Measurements from ENCODE around the gene NUP62. TPM values are rescaled to one million over a fixed set of nuclear protein-coding genes. Genes with fewer than 3 reads are reported as not detected.

The NUP62 gene
- total and polyA plus RNA-seq, 4 donors = 16.2 to 45.9 (median 38.0) TPM

- peak; percentile 48 to 61 (median 57) for DNase-seq
- Histone ChIP-seq H3K36me3 (ENCODE audit: control insufficient read depth in 4 of 4, insufficient read depth in 4 of 4, low read length in 4 of 4) (no peaks in the 10 kb centered on the region), H3K4me1 (ENCODE audit: control insufficient read depth in 5 of 5, insufficient read depth in 5 of 5, low read length in 5 of 5) (peaks cover 0 to 47% (median 13%) of the 10 kb centered on the region in 5 donors), H3K4me3 (no peak overlapping the region), H3K27me3 (ENCODE audit: control insufficient read depth in 3 of 3, insufficient read depth in 3 of 3, low read length in 2 of 3) (no peaks in the 10 kb centered on the region), H3K9ac (ENCODE audit: insufficient read depth in 1 of 2, low read length in 2 of 2) (no peak overlapping the region), H3K9me3 (ENCODE audit: control insufficient read depth in 4 of 4, insufficient read depth in 3 of 4, low read length in 3 of 4) (no peaks in the 10 kb centered on the region), H3K27ac (ENCODE audit: low read depth in 1 of 2, low read length in 1 of 2) (no peak overlapping the region)
- ATAC-seq (ENCODE audit: insufficient read depth, low FRiP score) = no peak
- TF ChIP-seq CTCF (IDR thresholded peaks at IDR 0.05; ENCODE audit: control extremely low read depth, extremely low read depth) = no peak
- WGBS, 2 donors = 52 to 67% methylated on average over 11 of the region's 11 CpGs
Measured at GRCh38 chr19:49954933-49955332, 25.6 kb upstream of the NUP62 start.

GRCh38 chr19:49954092-49954829 lies 25.0 kb upstream of the NUP62 start:
- Histone ChIP-seq H3K4me1 (ENCODE audit: control insufficient read depth in 5 of 5, insufficient read depth in 5 of 5, low read length in 5 of 5) (peaks cover 0 to 47% (median 13%) of the 10 kb centered on the region in 5 donors), H3K36me3 (ENCODE audit: control insufficient read depth in 4 of 4, insufficient read depth in 4 of 4, low read length in 4 of 4) (no peaks in the 10 kb centered on the region), H3K9ac (ENCODE audit: insufficient read depth in 1 of 2, low read length in 2 of 2) (no peak overlapping the region), H3K27me3 (ENCODE audit: control insufficient read depth in 3 of 3, insufficient read depth in 3 of 3, low read length in 2 of 3) (no peaks in the 10 kb centered on the region), H3K4me3 (no peak overlapping the region), H3K27ac (ENCODE audit: low read depth in 1 of 2, low read length in 1 of 2) (peak overlapping the region in 1 of 2 donors; percentile 65), H3K9me3 (ENCODE audit: control insufficient read depth in 4 of 4, insufficient read depth in 3 of 4, low read length in 3 of 4) (no peaks in the 10 kb centered on the region)
- peak; percentile 11 for ATAC-seq (ENCODE audit: insufficient read depth, low FRiP score)
- 15 to 18% methylated on average over 12 of the region's 12 CpGs for WGBS, 2 donors
- TF ChIP-seq CTCF (IDR thresholded peaks at IDR 0.05; ENCODE audit: control extremely low read depth, extremely low read depth) = no peak
- DNase-seq = peak; percentile 64 to 82 (median 73)

GRCh38 chr19:49953416-49953815 lies 24.1 kb upstream of the NUP62 start:
- DNase-seq (no peak), ATAC-seq (ENCODE audit: insufficient read depth, low FRiP score) (no peak)
- no peak overlapping the region for H3K9ac ChIP-seq (ENCODE audit: insufficient read depth in 1 of 2, low read length in 2 of 2)
- no peaks in the 10 kb centered on the region for H3K36me3 ChIP-seq (ENCODE audit: control insufficient read depth in 4 of 4, insufficient read depth in 4 of 4, low read length in 4 of 4)
- TF ChIP-seq CTCF (IDR thresholded peaks at IDR 0.05; ENCODE audit: control extremely low read depth, extremely low read depth) = no peak
- WGBS, 2 donors = 30 to 49% methylated on average over 7 of the region's 7 CpGs
- H3K27ac ChIP-seq (ENCODE audit: low read depth in 1 of 2, low read length in 1 of 2) = no peak overlapping the region
- H3K27me3 ChIP-seq (ENCODE audit: control insufficient read depth in 3 of 3, insufficient read depth in 3 of 3, low read length in 2 of 3) = no peaks in the 10 kb centered on the region
- no peaks in the 10 kb centered on the region for H3K9me3 ChIP-seq (ENCODE audit: control insufficient read depth in 4 of 4, insufficient read depth in 3 of 4, low read length in 3 of 4)
- peaks cover 0 to 47% (median 13%) of the 10 kb centered on the region in 5 donors for H3K4me1 ChIP-seq (ENCODE audit: control insufficient read depth in 5 of 5, insufficient read depth in 5 of 5, low read length in 5 of 5)
- no peak overlapping the region for H3K4me3 ChIP-seq

Measured in lung (tissue), 12 donors.